MM.1S (cell line): ENCODE data around the gene LIN7A.

Source experiments
- EZH2 ChIP-seq: fragments of 300-600 bp; sonication (generic); optimal IDR thresholded peaks from 2 replicates; pipeline ENCODE3; 2017; ENCODE audit warnings: low read depth, mild to moderate bottlenecking, antibody characterized with exemption, low read length, mixed read lengths
- TF ChIP-seq, protein P1 (sequence below): fragments of 300-600 bp; sonication (generic); IDR thresholded peaks from 2 replicates; pipeline ENCODE4 v1.5.1; 2016; ENCODE audit warnings: antibody characterized with exemption, low read length, mixed read lengths

DNA sequence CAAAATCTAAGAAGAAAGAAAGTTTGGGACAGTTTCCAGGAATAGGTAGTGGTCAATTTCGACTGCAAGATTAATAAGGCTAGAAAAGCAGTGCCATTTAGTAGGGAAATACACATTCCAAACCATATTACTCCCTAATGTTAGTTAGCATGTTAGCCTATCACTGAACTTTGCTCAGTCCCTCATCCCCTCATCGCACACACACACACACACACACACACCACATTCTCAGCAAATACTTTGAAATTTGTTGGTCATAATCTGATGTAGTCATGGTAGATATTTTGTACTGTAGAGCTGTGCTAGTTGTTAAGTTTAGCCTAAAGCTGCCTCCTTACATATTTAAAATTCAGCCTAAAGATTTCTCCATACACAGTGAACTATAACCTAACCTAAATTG is 157.0 kb downstream of the LIN7A start:
- TF ChIP-seq, protein P1, sequence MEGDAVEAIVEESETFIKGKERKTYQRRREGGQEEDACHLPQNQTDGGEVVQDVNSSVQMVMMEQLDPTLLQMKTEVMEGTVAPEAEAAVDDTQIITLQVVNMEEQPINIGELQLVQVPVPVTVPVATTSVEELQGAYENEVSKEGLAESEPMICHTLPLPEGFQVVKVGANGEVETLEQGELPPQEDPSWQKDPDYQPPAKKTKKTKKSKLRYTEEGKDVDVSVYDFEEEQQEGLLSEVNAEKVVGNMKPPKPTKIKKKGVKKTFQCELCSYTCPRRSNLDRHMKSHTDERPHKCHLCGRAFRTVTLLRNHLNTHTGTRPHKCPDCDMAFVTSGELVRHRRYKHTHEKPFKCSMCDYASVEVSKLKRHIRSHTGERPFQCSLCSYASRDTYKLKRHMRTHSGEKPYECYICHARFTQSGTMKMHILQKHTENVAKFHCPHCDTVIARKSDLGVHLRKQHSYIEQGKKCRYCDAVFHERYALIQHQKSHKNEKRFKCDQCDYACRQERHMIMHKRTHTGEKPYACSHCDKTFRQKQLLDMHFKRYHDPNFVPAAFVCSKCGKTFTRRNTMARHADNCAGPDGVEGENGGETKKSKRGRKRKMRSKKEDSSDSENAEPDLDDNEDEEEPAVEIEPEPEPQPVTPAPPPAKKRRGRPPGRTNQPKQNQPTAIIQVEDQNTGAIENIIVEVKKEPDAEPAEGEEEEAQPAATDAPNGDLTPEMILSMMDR = no peak
- no peak for TF ChIP-seq EZH2
